GM21381 (cell line): ENCODE results near the gene SLC1A7.
"Not testable (repeated sequence)": the region's sequence is repeated elsewhere in the genome, so short reads cannot be mapped to it uniquely, and the experiment has no call there.

ENCODE experiments used
- ATAC-seq: cut with Tn5 transposase; IDR thresholded peaks from one replicate; pipeline ENCODE4 v1.9.1; 2021; ENCODE audit warnings: mild to moderate bottlenecking, moderate library complexity; ENCODE audit not compliant: unreplicated experiment

Gene SLC1A7

GRCh38 chr1:53142226-53142853 is at the start of gene SLC1A7:
TSS of gene SLC1A7 (minus strand) at chr1:53142638. CDS start at chr1:53142449, 189 bp downstream.
- no peak for ATAC-seq

GRCh38 chr1:53190210-53190611 is 47.8 kb upstream of the SLC1A7 start:
- ATAC-seq, result no peak

- no peak for ATAC-seq
Measured at GRCh38 chr1:53189061-53189460, 46.6 kb upstream of the SLC1A7 start.

GRCh38 chr1:53188099-53188498 is 45.7 kb upstream of the SLC1A7 start:
- no peak for ATAC-seq

- no peak for ATAC-seq
Measured at GRCh38 chr1:53187401-53187800, 45.0 kb upstream of the SLC1A7 start.

GRCh38 chr1:53186533-53186932 is 44.1 kb upstream of the SLC1A7 start:
- no peak for ATAC-seq

- ATAC-seq, result not testable (repeated sequence)
Measured at GRCh38 chr1:53185955-53186297, 43.5 kb upstream of the SLC1A7 start.

GRCh38 chr1:53183095-53183990 is 40.9 kb upstream of the SLC1A7 start:
- no peak for ATAC-seq

DNA sequence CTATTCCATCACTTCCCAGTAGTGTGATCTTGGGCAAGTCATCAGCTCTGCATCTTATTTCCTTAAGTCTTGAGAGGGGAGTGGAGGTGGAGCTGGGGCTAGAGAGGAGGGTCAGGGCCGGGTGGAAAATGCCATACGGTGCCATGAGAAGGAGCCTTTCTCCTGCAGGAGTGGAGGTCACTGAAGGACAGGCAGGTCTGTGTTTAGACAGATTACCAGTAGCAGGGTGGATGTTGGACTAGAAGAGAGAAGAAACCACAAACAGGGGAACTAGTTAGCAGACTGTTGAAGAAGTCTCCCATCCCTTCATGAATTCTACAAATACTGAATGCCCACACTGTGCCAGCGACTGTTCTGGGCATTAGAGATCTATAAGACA is 40.3 kb upstream of the SLC1A7 start:
- ATAC-seq, result no peak

DNA sequence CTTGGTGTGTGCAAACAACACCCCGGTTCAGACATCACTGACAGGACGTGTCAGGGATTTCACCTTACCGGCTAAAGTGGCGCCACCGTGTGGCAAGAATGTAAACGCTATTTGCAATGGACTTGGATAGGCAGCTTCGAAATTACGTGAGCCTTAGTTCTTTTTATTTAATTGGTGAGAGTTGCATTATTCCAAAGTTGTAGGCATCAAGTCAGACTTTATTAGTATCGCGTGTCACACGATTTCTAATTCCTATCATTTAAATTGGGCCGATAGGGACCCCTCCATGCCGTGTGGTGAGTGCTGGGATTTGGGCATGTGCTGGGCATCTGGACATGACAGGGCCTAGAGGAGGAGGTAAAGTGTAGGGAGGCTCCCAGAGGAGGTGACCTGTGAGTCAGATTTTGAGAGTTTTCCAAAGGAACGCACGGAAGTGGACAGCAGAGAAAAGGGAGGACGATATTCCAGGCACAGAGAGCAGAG is 39.7 kb upstream of the SLC1A7 start:
- ATAC-seq, result no peak

DNA sequence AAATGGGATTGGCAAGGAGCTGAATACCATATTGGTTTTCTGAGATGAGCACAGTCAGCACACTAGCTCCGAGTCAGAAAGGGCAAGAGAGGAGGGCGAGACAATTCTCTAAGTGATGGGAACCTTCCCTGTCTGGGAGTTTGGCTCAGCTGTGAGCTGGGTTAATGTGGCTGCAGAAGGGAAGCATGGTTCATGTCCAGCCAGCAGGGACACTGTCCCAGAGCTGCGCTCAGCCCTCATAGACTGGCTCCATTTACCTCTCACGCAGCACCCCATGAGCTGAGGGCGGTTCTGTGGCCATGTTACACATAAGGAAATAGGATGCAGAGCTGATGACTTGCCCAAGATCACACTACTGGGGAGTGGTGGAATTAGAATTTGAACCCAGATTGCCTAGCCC is 38.5 kb upstream of the SLC1A7 start:
- no peak for ATAC-seq

GRCh38 chr1:53180226-53180625 is 37.8 kb upstream of the SLC1A7 start:
- no peak for ATAC-seq

DNA sequence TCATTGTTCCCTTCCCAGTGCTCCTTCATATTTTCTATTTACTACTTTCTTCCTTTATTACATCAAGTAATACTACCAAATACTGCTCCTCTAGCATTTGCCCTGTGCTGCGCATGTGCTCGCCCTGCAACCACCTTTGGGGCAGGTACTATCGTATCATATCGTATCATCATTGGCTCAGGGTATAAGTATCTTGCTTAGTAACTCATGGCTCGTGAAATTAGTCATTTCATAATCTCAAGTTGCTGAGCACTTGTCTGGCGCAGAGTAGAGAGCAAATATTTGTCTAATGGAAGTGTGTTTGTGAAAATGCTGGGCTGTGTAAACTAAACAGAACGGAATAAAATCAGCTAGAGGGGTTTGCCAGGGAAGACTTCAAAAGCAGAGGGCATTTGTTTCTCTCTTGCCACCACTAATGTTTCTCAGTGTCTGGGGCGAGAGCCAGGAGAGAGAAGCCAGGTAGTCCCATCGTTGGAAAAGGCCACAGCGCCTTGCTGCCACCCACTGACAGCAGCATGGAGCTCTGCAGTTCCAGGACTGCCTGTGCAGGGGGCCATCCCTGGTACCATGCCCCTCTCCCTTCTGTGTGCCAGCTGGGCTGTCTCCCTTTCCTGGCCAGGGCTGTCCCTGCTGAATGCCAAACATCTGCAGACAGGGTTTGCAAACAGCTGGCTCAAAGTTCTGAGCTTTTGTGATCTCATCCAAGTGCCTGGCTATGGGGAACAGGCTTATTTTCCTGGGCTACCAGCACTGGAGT is 34.2 kb upstream of the SLC1A7 start:
- no peak for ATAC-seq

GRCh38 chr1:53174971-53175913 is 32.8 kb upstream of the SLC1A7 start:
- no peak for ATAC-seq

DNA sequence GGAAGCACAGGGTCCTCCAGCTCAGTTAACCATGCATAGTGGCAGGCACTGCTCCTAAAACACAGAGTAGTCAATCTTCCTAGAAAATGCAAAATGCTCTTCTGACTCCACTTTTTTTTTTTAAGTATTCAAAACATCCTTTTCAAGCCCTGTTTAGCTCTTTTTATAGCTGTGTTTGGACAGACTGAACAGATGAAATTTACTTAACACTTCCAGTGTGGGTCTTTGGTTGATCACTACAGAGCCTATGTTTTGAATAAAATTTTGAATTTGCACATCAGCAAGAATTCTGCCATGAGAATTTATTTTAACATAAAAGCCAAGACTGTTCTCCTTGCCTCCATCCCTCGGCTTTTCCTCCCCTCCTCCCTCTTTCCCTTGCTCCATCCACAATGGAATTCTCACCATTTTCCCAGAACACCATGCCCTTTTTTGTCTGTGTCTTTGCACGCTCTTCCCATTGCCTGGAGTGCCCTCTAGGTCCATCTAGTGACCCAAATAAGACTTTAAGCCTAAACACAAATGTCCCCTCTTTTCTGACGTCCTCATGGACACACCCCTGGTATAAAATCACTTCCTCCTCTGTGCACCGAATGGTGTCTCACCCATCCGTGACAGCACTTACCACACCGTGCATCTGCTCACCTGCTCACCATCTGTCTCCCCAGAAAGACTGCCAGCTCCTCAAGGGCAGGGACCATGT is 30.1 kb upstream of the SLC1A7 start:
- no peak for ATAC-seq

DNA sequence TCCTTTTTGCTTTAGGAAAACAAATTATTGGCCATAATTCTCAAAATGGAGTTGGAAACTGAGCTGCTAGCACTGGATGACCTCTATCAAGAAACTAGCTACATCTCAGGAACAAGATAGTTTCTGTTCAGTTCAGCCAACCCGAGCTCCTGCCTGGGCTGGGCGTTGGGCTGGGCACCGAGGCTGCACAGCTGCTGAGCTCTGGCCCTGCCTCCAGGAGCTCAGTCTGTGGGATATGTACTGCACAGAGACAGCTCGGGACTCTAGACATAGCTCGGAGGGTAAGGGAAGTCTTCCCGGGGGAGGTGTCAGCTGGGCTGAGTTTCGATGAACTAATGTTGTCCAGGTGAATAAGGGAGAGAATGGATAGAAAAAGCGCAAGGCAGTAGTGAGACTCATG is 24.5 kb upstream of the SLC1A7 start:
- no peak for ATAC-seq

DNA sequence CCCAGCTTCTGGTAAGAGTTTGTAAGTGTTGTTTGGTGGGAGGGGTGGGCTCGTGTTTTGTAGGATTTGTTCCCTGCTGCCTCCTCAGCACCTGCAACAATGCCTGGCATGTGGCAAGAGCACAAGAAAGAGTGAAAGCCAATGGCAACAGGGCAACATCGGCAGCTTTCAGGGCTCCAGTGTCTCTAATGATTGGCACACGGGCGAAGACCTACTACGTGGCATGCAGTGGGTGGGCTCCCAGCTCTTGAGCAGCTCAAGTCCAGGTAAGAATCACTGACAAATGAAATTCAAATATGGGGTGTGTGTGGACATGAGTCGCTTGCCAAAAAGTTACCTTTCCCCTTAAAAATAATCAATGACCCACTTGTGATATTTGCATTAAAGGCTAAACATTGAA is 23.9 kb upstream of the SLC1A7 start:
- ATAC-seq, result no peak

GRCh38 chr1:53165408-53165961 is 23.0 kb upstream of the SLC1A7 start:
- ATAC-seq, result no peak

GRCh38 chr1:53163291-53163768 is 20.9 kb upstream of the SLC1A7 start:
- ATAC-seq, result no peak
